Measurements from ENCODE around the gene B3GNT3. TPM values are rescaled to one million over a fixed set of nuclear protein-coding genes. Genes with fewer than 3 reads are reported as not detected.
A peak's percentile ranks its signal among the peaks of the same experiment; 100 is the strongest.

Gene B3GNT3
- total and polyA plus RNA-seq, 3 experiments from 2014 or later: not detected

DNA sequence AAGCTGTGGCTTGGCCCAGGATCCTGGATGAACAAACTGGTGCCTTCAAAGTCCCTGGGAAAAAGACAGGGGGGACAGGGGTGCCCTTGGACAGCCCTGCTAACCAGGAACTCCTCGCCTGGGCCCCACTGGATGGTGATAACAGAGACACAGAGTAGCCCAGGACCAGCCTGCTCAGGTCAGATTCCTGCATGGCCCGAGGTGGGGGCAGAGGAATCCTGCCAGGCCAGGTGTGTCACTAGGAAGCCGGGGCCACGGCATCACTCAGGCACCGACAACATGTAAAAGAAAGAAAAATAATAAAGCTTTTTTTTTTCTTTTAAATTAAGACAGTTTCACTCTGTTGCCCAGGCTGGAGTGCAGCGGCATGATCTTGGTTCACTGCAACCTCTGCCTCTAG lies 59.1 kb downstream of the B3GNT3 start:
- ChIA-PET POLR2A (no interaction called here), CTCF (interaction anchor here (0.7 to 10.9 kb wide), 11 partner anchors 11 to 578 kb away, joined by 3 to 213 read pairs (median 5); partner anchors contain the start of gene CCDC124)
- no peaks in the 10 kb centered on the region for H3K9me3 ChIP-seq (ENCODE audit: low read length)
- no peak overlapping the region for H3K4me3 ChIP-seq (ENCODE audit: low read length)
- DNase-seq: no peak
- no peaks in the 10 kb centered on the region for H3K36me3 ChIP-seq (ENCODE audit: insufficient read depth, low read length)
- Mint-ChIP-seq H3K4me1 (peaks cover 24 to 32% (median 31%) of the 10 kb centered on the region in 3 donors), H3K36me3 (no peaks in the 10 kb centered on the region), H3K9me3 (no peaks in the 10 kb centered on the region), H3K27ac (no peak overlapping the region), H3K4me3 (no peak overlapping the region), H3K27me3 (peaks cover 0 to 4% of the 10 kb centered on the region in 2 donors)
- H3K4me1 ChIP-seq (ENCODE audit: insufficient read depth, low read length): peaks cover 30% of the 10 kb centered on the region
- H3K27ac ChIP-seq (ENCODE audit: low read depth, low read length): no peak overlapping the region
- no peaks in the 10 kb centered on the region for H3K27me3 ChIP-seq (ENCODE audit: insufficient read depth, low read length, poor library complexity, severe bottlenecking)

DNA sequence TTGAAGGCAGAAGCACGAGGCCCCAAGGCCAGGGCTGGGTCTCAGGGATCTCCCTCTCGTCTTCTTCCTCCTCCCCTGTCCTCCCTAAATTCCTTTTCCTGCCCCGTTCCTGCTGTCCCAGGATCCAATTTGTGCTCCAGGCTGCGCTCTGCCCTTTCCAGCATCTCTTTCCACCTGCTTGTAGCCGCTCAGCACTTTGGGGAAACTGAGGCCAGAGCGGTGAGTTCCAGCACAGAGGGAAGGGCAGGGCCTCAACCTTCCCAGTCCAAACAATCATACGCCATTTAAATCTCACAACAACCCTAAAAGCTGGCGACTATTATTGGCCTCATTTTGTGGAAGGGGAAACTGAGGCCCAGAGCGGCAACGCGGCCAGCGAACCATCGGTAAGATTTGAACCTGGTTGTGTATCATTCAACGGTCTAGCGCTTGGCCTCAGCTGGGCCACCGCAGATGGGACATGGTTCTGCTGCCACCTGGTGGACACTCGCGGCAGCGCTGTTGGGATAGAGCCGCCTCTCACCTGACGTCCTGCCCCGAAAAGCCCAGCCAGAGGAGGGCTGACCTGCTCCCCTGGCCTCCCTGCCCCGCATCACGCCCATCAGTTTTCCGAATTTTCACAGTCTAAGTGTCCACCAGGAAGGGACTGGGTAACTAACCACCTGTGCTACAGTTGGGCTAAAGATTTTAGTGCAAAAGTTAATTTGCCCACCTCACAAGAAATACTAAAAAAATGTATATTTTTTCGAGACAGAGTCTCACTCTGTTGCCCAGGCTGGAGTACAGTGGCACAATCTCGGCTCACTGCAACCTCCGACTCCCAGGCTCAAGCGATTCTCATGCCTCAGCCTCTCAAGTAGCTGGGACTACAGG lies 60.6 kb downstream of the B3GNT3 start:
- H3K4me1 ChIP-seq (ENCODE audit: insufficient read depth, low read length): peaks cover 23% of the 10 kb centered on the region
- ChIA-PET CTCF (interaction anchor here (0.6 to 10.9 kb wide), 22 partner anchors 9 to 397 kb away, joined by 3 to 213 read pairs (median 5); partner anchors contain the start of gene CCDC124), POLR2A (interaction anchor here (1.5 kb wide), 1 partner anchor 152 kb away, joined by 5 read pairs; no protein-coding TSS in a partner anchor)
- H3K4me3 ChIP-seq (ENCODE audit: low read length): no peak overlapping the region
- Mint-ChIP-seq H3K27ac (peak overlapping the region in 3 of 8 donors; percentile 64 to 66 (median 66)), H3K4me1 (peaks cover 29 to 35% (median 32%) of the 10 kb centered on the region in 3 donors), H3K36me3 (peaks cover 0 to 8% (median 3%) of the 10 kb centered on the region in 3 donors), H3K9me3 (peaks cover 0 to 2% (median 0%) of the 10 kb centered on the region in 5 donors), H3K4me3 (peak overlapping the region in 1 of 7 donors; percentile 34), H3K27me3 (peaks cover 0 to 4% of the 10 kb centered on the region in 2 donors)
- no peaks in the 10 kb centered on the region for H3K27me3 ChIP-seq (ENCODE audit: insufficient read depth, low read length, poor library complexity, severe bottlenecking)
- no peak overlapping the region for H3K27ac ChIP-seq (ENCODE audit: low read depth, low read length)
- no peaks in the 10 kb centered on the region for H3K9me3 ChIP-seq (ENCODE audit: low read length)
- H3K36me3 ChIP-seq (ENCODE audit: insufficient read depth, low read length): peaks cover 4% of the 10 kb centered on the region
- peak; percentile 76 to 89 (median 86) for DNase-seq

DNA sequence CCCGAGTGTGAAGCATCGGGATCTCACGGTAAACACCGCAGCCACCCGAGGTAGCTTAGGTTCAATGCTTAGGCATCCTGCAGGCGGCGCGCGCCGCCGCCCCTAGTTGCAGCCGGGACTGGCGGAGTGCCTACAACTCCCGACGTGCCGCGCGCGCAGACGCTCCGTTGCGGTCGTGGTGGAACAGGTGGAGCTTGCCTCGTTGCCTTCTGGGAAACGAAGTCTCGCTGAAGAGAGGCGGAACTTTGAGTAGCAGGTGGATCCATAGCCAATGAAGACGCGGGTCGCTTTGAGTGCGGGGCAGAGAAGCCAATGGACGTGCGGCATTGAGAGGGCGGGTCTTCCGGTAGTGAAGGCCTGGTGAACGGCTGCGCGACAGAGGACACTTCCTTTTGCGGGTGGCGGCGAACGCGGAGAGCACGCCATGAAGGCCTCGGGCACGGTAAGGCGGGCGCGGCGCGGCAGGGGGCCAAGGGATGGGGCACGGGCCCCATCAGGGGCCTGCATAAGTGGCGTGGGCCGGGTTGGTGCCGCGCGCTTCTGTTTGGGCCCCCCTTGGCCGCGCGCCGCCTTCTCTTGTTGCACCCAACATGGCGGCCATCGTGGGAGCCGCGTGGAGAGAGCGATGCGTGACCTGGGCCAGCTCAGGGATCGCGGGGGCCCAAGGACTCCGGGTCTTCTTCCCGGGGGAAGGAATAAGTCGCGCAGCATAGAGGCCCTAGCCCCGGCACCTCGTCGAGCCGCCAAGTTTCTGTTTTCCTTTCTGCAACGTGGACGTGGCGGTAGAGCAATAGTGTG lies 64.8 kb downstream of the B3GNT3 start, which contains the start of gene RPL18A:
Gene RPL18A, plus strand, starts transcription at position 378 of the 798 bp plus-strand sequence. Its CDS starts 47 bp downstream, at position 425.
- CTCF ChIA-PET: interaction anchor here (0.6 to 10.9 kb wide), 52 partner anchors 8 to 416 kb away, joined by 3 to 213 read pairs (median 4); partner anchors contain the start of genes B3GNT3, CCDC124, FCHO1 and JAK3
- Mint-ChIP-seq H3K27ac (peak within 1 kb of the TSS; percentile 81 to 100 (median 96)), H3K9me3 (peaks cover 0 to 2% (median 0%) of the 10 kb centered on the region in 5 donors), H3K4me3 (peak within 1 kb of the TSS; percentile 93 to 100 (median 97)), H3K4me1 (peaks cover 34 to 40% (median 36%) of the 10 kb centered on the region in 3 donors), H3K27me3 (peaks cover 0 to 4% of the 10 kb centered on the region in 2 donors), H3K36me3 (peaks cover 0 to 48% (median 5%) of the 10 kb centered on the region in 3 donors)
- Histone ChIP-seq H3K9me3 (ENCODE audit: low read length) (no peaks in the 10 kb centered on the region), H3K4me1 (ENCODE audit: insufficient read depth, low read length) (peaks cover 27% of the 10 kb centered on the region), H3K36me3 (ENCODE audit: insufficient read depth, low read length) (peaks cover 37% of the 10 kb centered on the region), H3K27ac (ENCODE audit: low read depth, low read length) (peak within 1 kb of the TSS; percentile 80), H3K27me3 (ENCODE audit: insufficient read depth, low read length, poor library complexity, severe bottlenecking) (no peaks in the 10 kb centered on the region), H3K4me3 (ENCODE audit: low read length) (peak within 1 kb of the TSS; percentile 95)
- POLR2A ChIA-PET: interaction anchor here (0.5 to 4.0 kb wide), 29 partner anchors 9 to 1197 kb away, joined by 3 to 124 read pairs (median 6); partner anchors contain the start of genes CCDC124, COPE, DDX49 and FCHO1
- DNase-seq: peak; percentile 97 to 99 (median 99)

DNA sequence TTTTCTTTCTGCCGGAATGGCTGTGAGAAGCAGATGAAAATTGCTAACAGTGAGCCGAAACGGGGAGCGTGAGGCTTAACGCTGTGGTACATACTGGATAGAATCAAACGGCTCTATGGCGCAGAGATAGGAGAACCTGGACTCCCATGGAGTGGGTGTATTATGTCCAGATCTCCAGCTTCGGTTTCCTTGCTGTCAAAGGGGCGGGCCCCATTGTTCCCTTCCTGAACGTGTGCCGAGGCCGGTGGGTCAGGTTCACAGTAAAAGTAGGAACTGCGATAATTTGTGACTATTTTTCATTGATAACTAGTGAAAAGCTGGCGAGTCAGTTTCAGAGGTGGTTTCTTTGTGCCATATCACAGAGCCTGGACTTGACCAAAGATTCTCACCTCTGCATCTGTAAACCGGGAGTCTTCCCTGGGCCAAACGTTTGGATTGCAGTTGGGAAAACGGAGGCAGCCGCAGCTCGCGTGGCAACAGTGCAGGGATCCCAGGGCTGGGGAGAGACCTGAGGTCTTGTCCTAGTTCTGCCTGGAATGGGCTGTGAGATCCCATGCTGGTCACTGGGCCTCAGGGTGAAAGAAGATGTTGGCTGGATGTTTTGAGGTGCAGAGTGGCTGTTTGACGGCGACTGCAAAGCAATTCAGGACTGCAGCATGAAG lies 65.5 kb downstream of the B3GNT3 start:
- Histone ChIP-seq H3K4me3 (ENCODE audit: low read length) (peak overlapping the region; percentile 95), H3K27ac (ENCODE audit: low read depth, low read length) (peak overlapping the region; percentile 80), H3K36me3 (ENCODE audit: insufficient read depth, low read length) (peaks cover 37% of the 10 kb centered on the region), H3K4me1 (ENCODE audit: insufficient read depth, low read length) (peaks cover 23% of the 10 kb centered on the region), H3K9me3 (ENCODE audit: low read length) (no peaks in the 10 kb centered on the region), H3K27me3 (ENCODE audit: insufficient read depth, low read length, poor library complexity, severe bottlenecking) (no peaks in the 10 kb centered on the region)
- ChIA-PET CTCF (interaction anchor here (0.9 to 10.9 kb wide), 17 partner anchors 10 to 199 kb away, joined by 3 to 213 read pairs (median 7); partner anchors contain the start of genes CCDC124, FCHO1, JAK3 and SLC5A5), POLR2A (interaction anchor here (0.6 to 4.0 kb wide), 8 partner anchors 11 to 1196 kb away, joined by 3 to 124 read pairs (median 10); partner anchors contain the start of genes CCDC124, JAK3, PGLS and SLC5A5)
- Mint-ChIP-seq H3K4me3 (peak overlapping the region; percentile 93 to 100 (median 97)), H3K27ac (peak overlapping the region; percentile 81 to 100 (median 96)), H3K9me3 (peaks cover 0 to 2% (median 0%) of the 10 kb centered on the region in 5 donors), H3K36me3 (peaks cover 0 to 56% (median 5%) of the 10 kb centered on the region in 3 donors), H3K4me1 (peaks cover 31 to 43% (median 33%) of the 10 kb centered on the region in 3 donors), H3K27me3 (peaks cover 0 to 4% of the 10 kb centered on the region in 2 donors)
- no peak for DNase-seq

DNA sequence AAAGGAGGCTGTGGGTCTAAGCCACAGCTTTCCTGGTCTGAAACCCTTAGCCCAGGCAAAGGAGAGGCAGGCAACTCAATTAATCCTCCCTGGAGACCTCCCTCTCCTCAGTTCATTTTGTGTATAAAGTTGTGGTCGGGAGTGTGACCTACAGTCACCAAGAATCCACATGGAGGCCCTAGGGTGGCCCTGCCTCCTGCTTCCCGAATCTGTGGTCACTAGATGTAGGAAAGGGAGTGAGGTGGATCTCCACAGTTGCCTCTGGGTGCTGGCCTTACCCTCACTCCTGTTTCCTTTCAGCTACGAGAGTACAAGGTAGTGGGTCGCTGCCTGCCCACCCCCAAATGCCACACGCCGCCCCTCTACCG lies 66.0 kb downstream of the B3GNT3 start:
- Mint-ChIP-seq H3K4me3 (peak overlapping the region; percentile 93 to 100 (median 97)), H3K27ac (peak overlapping the region; percentile 74 to 98 (median 90))

DNA sequence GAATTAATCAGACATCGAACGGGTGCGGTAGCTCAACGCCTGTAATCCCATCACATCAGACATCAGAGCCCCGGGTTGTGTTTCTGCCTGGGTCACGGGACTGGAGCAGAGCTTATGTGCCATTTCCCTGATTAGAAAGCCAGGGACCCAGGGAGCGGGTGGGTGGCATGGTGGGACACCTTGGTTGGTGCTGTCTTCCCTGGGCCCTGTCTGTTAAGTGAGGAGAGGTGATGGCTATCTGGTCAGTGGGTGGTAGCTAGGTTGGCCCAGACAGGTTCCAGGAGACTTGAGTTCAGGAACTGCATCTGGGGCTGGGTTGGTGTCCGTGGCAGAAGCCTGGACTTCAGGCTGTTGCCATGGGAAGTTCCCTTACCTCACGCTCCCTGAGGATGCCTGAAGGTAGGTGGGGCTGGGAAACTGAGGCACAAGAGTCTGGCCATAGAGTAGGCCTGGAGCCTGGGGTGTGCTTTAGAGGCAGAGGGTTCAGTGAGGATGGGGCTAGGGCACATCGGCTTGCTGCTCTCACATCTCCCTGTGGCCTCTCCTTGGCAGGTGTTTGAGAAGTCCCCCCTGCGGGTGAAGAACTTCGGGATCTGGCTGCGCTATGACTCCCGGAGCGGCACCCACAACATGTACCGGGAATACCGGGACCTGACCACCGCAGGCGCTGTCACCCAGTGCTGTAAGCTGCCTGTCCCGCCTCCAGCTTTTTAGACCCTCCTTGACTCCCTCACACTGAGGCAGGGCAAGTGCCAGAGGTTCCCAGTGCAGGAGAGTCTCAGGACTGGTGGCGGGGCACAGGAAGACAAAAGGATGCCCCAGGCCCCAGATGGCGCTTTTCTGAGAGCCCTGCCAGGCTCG lies 66.8 kb downstream of the B3GNT3 start:
- Mint-ChIP-seq H3K36me3 (peaks cover 0 to 60% (median 5%) of the 10 kb centered on the region in 3 donors), H3K27me3 (peaks cover 0 to 1% of the 10 kb centered on the region in 2 donors), H3K27ac (peak overlapping the region; percentile 75 to 98 (median 90)), H3K4me1 (peaks cover 28 to 39% (median 29%) of the 10 kb centered on the region in 3 donors), H3K9me3 (peaks cover 0 to 2% (median 0%) of the 10 kb centered on the region in 5 donors), H3K4me3 (peak overlapping the region; percentile 37 to 100 (median 96))
- peaks cover 18% of the 10 kb centered on the region for H3K4me1 ChIP-seq (ENCODE audit: insufficient read depth, low read length)
- POLR2A ChIA-PET: interaction anchor here (0.5 to 4.0 kb wide), 3 partner anchors 14 to 94 kb away, joined by 3 to 124 read pairs (median 4); partner anchors contain the start of genes CCDC124 and JAK3
- CTCF ChIA-PET: interaction anchor here (10.9 kb wide), 1 partner anchor 71 kb away, joined by 213 read pairs; the partner anchor contains the start of gene CCDC124
- no peaks in the 10 kb centered on the region for H3K27me3 ChIP-seq (ENCODE audit: insufficient read depth, low read length, poor library complexity, severe bottlenecking)
- peaks cover 37% of the 10 kb centered on the region for H3K36me3 ChIP-seq (ENCODE audit: insufficient read depth, low read length)
- H3K4me3 ChIP-seq (ENCODE audit: low read length): peak overlapping the region; percentile 95
- H3K27ac ChIP-seq (ENCODE audit: low read depth, low read length): peak overlapping the region; percentile 13
- DNase-seq: no peak
- H3K9me3 ChIP-seq (ENCODE audit: low read length): no peaks in the 10 kb centered on the region

More for the DNA sequence above, 66.0 kb downstream of the B3GNT3 start:
- peaks cover 28 to 39% (median 29%) of the 10 kb centered on the region in 3 donors for H3K4me1 Mint-ChIP-seq
- Histone ChIP-seq H3K27ac (ENCODE audit: low read depth, low read length) (peak overlapping the region; percentile 13), H3K36me3 (ENCODE audit: insufficient read depth, low read length) (peaks cover 37% of the 10 kb centered on the region), H3K27me3 (ENCODE audit: insufficient read depth, low read length, poor library complexity, severe bottlenecking) (no peaks in the 10 kb centered on the region), H3K4me1 (ENCODE audit: insufficient read depth, low read length) (peaks cover 18% of the 10 kb centered on the region), H3K9me3 (ENCODE audit: low read length) (no peaks in the 10 kb centered on the region), H3K4me3 (ENCODE audit: low read length) (peak overlapping the region; percentile 95)
- no peak for DNase-seq
- ChIA-PET POLR2A (interaction anchor here (0.6 to 4.0 kb wide), 3 partner anchors 11 to 140 kb away, joined by 3 to 124 read pairs (median 15); partner anchors contain the start of genes CCDC124 and SLC5A5), CTCF (interaction anchor here (3.2 to 10.9 kb wide), 3 partner anchors 11 to 135 kb away, joined by 21 to 213 read pairs (median 38); partner anchors contain the start of genes CCDC124 and SLC5A5)
- H3K36me3 Mint-ChIP-seq: peaks cover 0 to 60% (median 5%) of the 10 kb centered on the region in 3 donors
- peaks cover 0 to 2% (median 0%) of the 10 kb centered on the region in 5 donors for H3K9me3 Mint-ChIP-seq
- peaks cover 0 to 1% of the 10 kb centered on the region in 2 donors for H3K27me3 Mint-ChIP-seq
